Activated CD4-positive, alpha-beta T cell treated with anti-CD3 and anti-CD28 coated beads for 36 hours (primary cell): Measurements from ENCODE around the gene GTF2A1. TPM values are rescaled to one million over a fixed set of nuclear protein-coding genes. Genes with fewer than 3 reads are reported as not detected.
"Not testable (repeated sequence)": the region's sequence is repeated elsewhere in the genome, so short reads cannot be mapped to it uniquely, and the experiment has no call there.

Source experiments
- ATAC-seq: fragments of 200-7000 bp; cut with Tn5 transposase; one replicate; pipeline ENCODE4 v1.10.0; 2021; ENCODE audit warnings: mild to moderate bottlenecking, moderate library complexity
- CTCF ChIA-PET: fragments of 350-600 bp; sonication (Branson Sonifier 250); formaldehyde crosslinking; loops from one replicate; lab custom pipeline; 2021; ENCODE audit warnings: antibody characterized with exemption; lab: Charles Lee
- POLR2A ChIA-PET: fragments of 350-600 bp; sonication (Branson Sonifier 250); formaldehyde crosslinking; loops from one replicate; lab custom pipeline; 2021; ENCODE audit warnings: antibody characterized with exemption, inconsistent platforms; lab: Charles Lee
- DNase-seq: peaks from one replicate; pipeline ENCODE4 v3.0.0-alpha.2; 2020
- H3K27ac Mint-ChIP-seq: one replicate; pipeline ENCODE4 v1.8.0; 2021; ENCODE audit warnings: mixed read lengths
- H3K27me3 Mint-ChIP-seq: one replicate; pipeline ENCODE4 v1.8.0; 2021; ENCODE audit warnings: mixed read lengths
- H3K36me3 Mint-ChIP-seq: one replicate; pipeline ENCODE4 v1.8.0; 2021; ENCODE audit warnings: low read depth, mixed read lengths
- H3K4me1 Mint-ChIP-seq: one replicate; pipeline ENCODE4 v1.8.0; 2021; ENCODE audit warnings: mixed read lengths
- H3K4me3 Mint-ChIP-seq: one replicate; pipeline ENCODE4 v1.8.0; 2021; ENCODE audit warnings: mild to moderate bottlenecking, moderate library complexity, mixed read lengths
- H3K9me3 Mint-ChIP-seq: one replicate; pipeline ENCODE4 v1.8.0; 2021; ENCODE audit warnings: low read depth, mixed read lengths
- intact Hi-C, 2 experiments: fragments of 100-400 bp; cut with DNase I in 1 of 2; cut with micrococcal nuclease in 1 of 2; formaldehyde crosslinking; loops; one replicate each; pipeline versions ENCODE4 v1.14.2 to v1.15.1; 2022 to 2024; cut with DNase I, micrococcal nuclease
- total RNA-seq, 2 experiments: library from RNA; stranded (reverse); gene quantifications; one replicate each; pipeline ENCODE4 v1.2.3, GENCODE V29; 2021

The GTF2A1 gene
- total RNA-seq, 2 experiments from 2014 or later = 40.3 to 57.8 TPM

- intact Hi-C loops = no loop called here
- ChIA-PET CTCF (interaction anchor here (0.7 kb wide), 1 partner anchor 70 kb away, joined by 3 read pairs; no protein-coding TSS in a partner anchor), POLR2A (interaction anchor here (0.6 kb wide), 1 partner anchor 866 kb away, joined by 7 read pairs; no protein-coding TSS in a partner anchor)
- DNase-seq = no peak
- no peak for ATAC-seq
- Mint-ChIP-seq H3K4me3 (no peak overlapping the region), H3K27me3 (no peaks in the 10 kb centered on the region), H3K4me1 (peaks cover 4% of the 10 kb centered on the region), H3K9me3 (no peaks in the 10 kb centered on the region), H3K36me3 (no peaks in the 10 kb centered on the region), H3K27ac (no peak overlapping the region)
Measured at GRCh38 chr14:81231540-81231939, 10.8 kb upstream of the GTF2A1 start.

- Mint-ChIP-seq H3K36me3 (peaks cover 5% of the 10 kb centered on the region), H3K27ac (no peak overlapping the region), H3K4me1 (peaks cover 9% of the 10 kb centered on the region), H3K4me3 (no peak overlapping the region), H3K27me3 (no peaks in the 10 kb centered on the region), H3K9me3 (no peaks in the 10 kb centered on the region)
- intact Hi-C loops = no loop called here
- ChIA-PET CTCF (interaction anchor here (0.9 kb wide), 2 partner anchors 45 to 241 kb away, joined by 3 to 4 read pairs; no protein-coding TSS in a partner anchor), POLR2A (interaction anchor here (0.7 kb wide), 1 partner anchor 306 kb away, joined by 3 read pairs; no protein-coding TSS in a partner anchor)
- ATAC-seq (no peak), DNase-seq (no peak)
Measured at GRCh38 chr14:81224222-81224621, 3.5 kb upstream of the GTF2A1 start.

- H3K27me3 Mint-ChIP-seq, H3K36me3 Mint-ChIP-seq, ATAC-seq, DNase-seq, intact Hi-C loops, H3K4me3 Mint-ChIP-seq, H3K27ac Mint-ChIP-seq, H3K9me3 Mint-ChIP-seq: not testable (repeated sequence)
- ChIA-PET CTCF (interaction anchor here (0.9 kb wide), 2 partner anchors 45 to 241 kb away, joined by 3 to 4 read pairs; no protein-coding TSS in a partner anchor), POLR2A (interaction anchor here (0.7 kb wide), 1 partner anchor 307 kb away, joined by 3 read pairs; no protein-coding TSS in a partner anchor)
- peaks cover 11% of the 10 kb centered on the region for H3K4me1 Mint-ChIP-seq
Measured at GRCh38 chr14:81223788-81224187, 3.0 kb upstream of the GTF2A1 start.

DNA sequence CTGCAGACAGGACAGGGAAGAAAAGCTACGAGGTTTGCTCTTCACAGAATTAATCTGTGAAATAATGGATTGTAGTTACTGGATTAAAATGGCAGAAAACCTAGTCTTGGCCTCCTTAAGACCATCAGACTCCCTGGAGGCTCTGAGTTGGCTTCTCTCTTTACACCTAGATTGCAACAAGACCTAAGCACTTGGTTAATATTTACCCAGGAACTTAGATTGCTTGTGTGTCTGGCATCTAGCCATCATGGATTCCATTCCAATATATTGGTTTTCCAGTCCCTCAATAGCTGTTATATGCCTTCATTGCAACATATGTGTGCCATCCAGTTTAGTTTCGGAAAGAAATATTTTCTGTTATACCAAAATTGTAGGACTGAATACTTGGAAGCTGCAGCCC, 1.9 kb upstream of the GTF2A1 start:
- H3K4me3 Mint-ChIP-seq = no peak overlapping the region
- no peaks in the 10 kb centered on the region for H3K27me3 Mint-ChIP-seq
- H3K36me3 Mint-ChIP-seq = peaks cover 12% of the 10 kb centered on the region
- no peak for DNase-seq
- H3K4me1 Mint-ChIP-seq = peaks cover 17% of the 10 kb centered on the region
- no peak overlapping the region for H3K27ac Mint-ChIP-seq
- no peaks in the 10 kb centered on the region for H3K9me3 Mint-ChIP-seq
- ChIA-PET CTCF (interaction anchor here (0.8 kb wide), 1 partner anchor 242 kb away, joined by 3 read pairs; no protein-coding TSS in a partner anchor), POLR2A (no interaction called here)
- ATAC-seq = no peak
- intact Hi-C loops = no loop called here

- DNase-seq = no peak
- Mint-ChIP-seq H3K4me1 (peaks cover 22% of the 10 kb centered on the region), H3K4me3 (peak overlapping the region; percentile 87), H3K27ac (peak overlapping the region; percentile 97), H3K36me3 (peaks cover 12% of the 10 kb centered on the region), H3K9me3 (no peaks in the 10 kb centered on the region), H3K27me3 (no peaks in the 10 kb centered on the region)
- POLR2A ChIA-PET = no interaction called here
- CTCF ChIA-PET = no interaction called here
- intact Hi-C loops = no loop called here
- ATAC-seq = no peak
Measured at GRCh38 chr14:81222126-81222525, 1.4 kb upstream of the GTF2A1 start.

DNA sequence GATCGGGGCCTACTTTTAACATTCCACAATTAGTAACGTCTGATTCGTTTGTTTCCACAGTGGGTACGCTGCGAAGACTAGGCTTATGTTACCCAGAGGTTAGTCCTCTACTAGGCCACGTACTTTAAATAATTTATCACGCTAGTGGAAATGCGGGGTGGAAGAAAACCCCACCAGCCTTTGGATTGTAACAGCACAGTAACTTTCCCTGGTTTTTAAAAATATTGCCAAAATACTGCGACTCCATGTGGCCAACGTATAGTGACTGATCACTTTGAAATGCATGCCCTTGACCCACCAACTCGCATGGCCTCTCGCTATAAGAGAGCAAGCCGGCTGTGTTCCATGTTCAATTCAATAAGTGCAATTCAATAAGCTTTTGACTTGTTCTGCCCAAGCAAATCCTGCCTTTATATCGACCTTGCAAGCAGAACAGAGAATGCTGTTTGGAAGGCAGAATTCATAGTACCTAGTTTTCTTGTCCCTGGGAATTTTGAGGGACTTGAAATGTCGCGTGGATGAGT, 882 bp upstream of the GTF2A1 start:
- Mint-ChIP-seq H3K4me3 (peak overlapping the region; percentile 87), H3K9me3 (no peaks in the 10 kb centered on the region), H3K36me3 (peaks cover 15% of the 10 kb centered on the region), H3K27ac (peak overlapping the region; percentile 97), H3K4me1 (peaks cover 26% of the 10 kb centered on the region), H3K27me3 (no peaks in the 10 kb centered on the region)
- ATAC-seq (no peak), DNase-seq (no peak)
- CTCF ChIA-PET = interaction anchor here (0.6 to 1.5 kb wide), 4 partner anchors 52 to 311 kb away, joined by 3 to 5 read pairs (median 4); no protein-coding TSS in a partner anchor
- POLR2A ChIA-PET = interaction anchor here (0.6 to 1.2 kb wide), 6 partner anchors 52 to 312 kb away, joined by 3 to 9 read pairs (median 4); partner anchors contain the start of gene SEL1L
- intact Hi-C loops = loop anchor here (1.0 to 2.0 kb wide), 6 partner anchors 216 to 635 kb away; partner anchors contain the start of genes SEL1L (in 2 of the 2) and CEP128 (in 1 of the 2)

DNA sequence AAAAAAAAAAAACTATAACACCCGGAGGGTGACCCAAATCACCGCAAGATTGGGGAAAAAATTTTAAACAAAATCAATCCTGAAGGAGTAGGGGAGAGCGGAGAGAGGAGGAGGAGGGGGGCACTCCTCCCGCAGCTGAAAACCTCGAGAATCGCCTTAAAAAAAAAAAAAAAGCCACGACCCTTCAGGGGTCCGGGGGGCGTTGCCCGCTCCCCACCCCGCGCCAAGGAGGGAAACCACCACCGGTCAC, 254 bp downstream of the GTF2A1 start:
- no peak for DNase-seq
- H3K4me1 Mint-ChIP-seq = peaks cover 30% of the 10 kb centered on the region
- peaks cover 24% of the 10 kb centered on the region for H3K36me3 Mint-ChIP-seq
- ChIA-PET CTCF (interaction anchor here (1.5 kb wide), 1 partner anchor 51 kb away, joined by 5 read pairs; no protein-coding TSS in a partner anchor), POLR2A (interaction anchor here (0.6 to 1.2 kb wide), 7 partner anchors 34 to 313 kb away, joined by 4 to 10 read pairs (median 6); partner anchors contain the start of gene SEL1L)
- no peaks in the 10 kb centered on the region for H3K9me3 Mint-ChIP-seq
- H3K27ac Mint-ChIP-seq = peak overlapping the region; percentile 97
- H3K4me3 Mint-ChIP-seq = peak overlapping the region; percentile 87
- ATAC-seq = no peak
- no peaks in the 10 kb centered on the region for H3K27me3 Mint-ChIP-seq
- intact Hi-C loops = loop anchor here (2.0 kb wide), 3 partner anchors 250 to 634 kb away; no protein-coding TSS in a partner anchor

GRCh38 chr14:81219759-81220579, 790 bp downstream of the GTF2A1 start:
- intact Hi-C loops = loop anchor here (1.0 to 5.0 kb wide), 11 partner anchors 19 to 633 kb away; partner anchors contain the start of genes CEP128 (in 1 of the 2) and TSHR (in 1 of the 2)
- Mint-ChIP-seq H3K9me3 (no peaks in the 10 kb centered on the region), H3K36me3 (peaks cover 29% of the 10 kb centered on the region), H3K27ac (peak overlapping the region; percentile 100), H3K4me3 (peak overlapping the region; percentile 99), H3K4me1 (peaks cover 33% of the 10 kb centered on the region), H3K27me3 (no peaks in the 10 kb centered on the region)
- ChIA-PET CTCF (interaction anchor here (0.6 to 1.5 kb wide), 6 partner anchors 50 to 243 kb away, joined by 3 to 7 read pairs (median 4); no protein-coding TSS in a partner anchor), POLR2A (interaction anchor here (0.9 to 1.0 kb wide), 3 partner anchors 9 to 314 kb away, joined by 3 to 5 read pairs (median 4); partner anchors contain the start of gene SEL1L)
- no peak for ATAC-seq
- peak; percentile 58 for DNase-seq

DNA sequence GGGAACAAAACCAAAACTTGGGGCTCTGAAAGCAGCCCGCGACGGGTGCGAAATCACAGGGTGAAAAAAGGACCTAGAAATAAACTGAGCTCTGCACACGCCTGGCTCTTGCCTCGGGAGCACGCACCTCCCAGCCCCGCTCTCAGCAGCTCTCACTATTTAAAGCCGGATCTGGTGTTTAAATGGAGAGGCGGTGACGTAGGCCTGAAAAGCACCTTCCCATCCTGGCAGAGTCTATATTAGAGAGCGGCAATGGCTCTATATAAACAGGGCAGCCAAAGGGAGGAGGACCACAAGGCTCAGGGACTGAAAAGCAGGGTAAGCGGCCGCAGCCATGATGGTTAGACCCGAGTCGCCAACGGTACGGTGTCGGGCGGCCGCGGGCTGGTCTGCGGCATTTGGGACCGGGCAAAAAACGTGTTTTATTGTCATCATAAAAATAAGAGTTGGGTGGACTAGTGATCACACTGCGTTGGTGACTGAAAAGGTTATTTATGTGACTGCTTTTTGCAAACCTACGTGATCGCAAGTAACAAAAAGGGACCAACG, 1.5 kb downstream of the GTF2A1 start:
- intact Hi-C loops = loop anchor here (1.0 to 5.0 kb wide), 8 partner anchors 18 to 277 kb away; partner anchors contain the start of genes CEP128 (in 1 of the 2) and TSHR (in 1 of the 2)
- ChIA-PET POLR2A (interaction anchor here (0.8 to 1.1 kb wide), 6 partner anchors 9 to 315 kb away, joined by 3 to 5 read pairs (median 4); partner anchors contain the start of genes CEP128 and SEL1L), CTCF (interaction anchor here (0.6 to 1.4 kb wide), 6 partner anchors 49 to 244 kb away, joined by 3 to 7 read pairs (median 3); no protein-coding TSS in a partner anchor)
- H3K4me3 Mint-ChIP-seq = peak overlapping the region; percentile 99
- peak; percentile 89 for DNase-seq
- H3K36me3 Mint-ChIP-seq = peaks cover 31% of the 10 kb centered on the region
- H3K9me3 Mint-ChIP-seq = no peaks in the 10 kb centered on the region
- H3K4me1 Mint-ChIP-seq = peaks cover 35% of the 10 kb centered on the region
- no peaks in the 10 kb centered on the region for H3K27me3 Mint-ChIP-seq
- H3K27ac Mint-ChIP-seq = peak overlapping the region; percentile 100
- ATAC-seq = peak; percentile 70

GRCh38 chr14:81211844-81212243, 8.9 kb downstream of the GTF2A1 start:
- peaks cover 51% of the 10 kb centered on the region for H3K36me3 Mint-ChIP-seq
- H3K9me3 Mint-ChIP-seq = no peaks in the 10 kb centered on the region
- H3K27ac Mint-ChIP-seq = no peak overlapping the region
- DNase-seq (peak; percentile 45), ATAC-seq (peak; percentile 69)
- ChIA-PET POLR2A (no interaction called here), CTCF (interaction anchor here (0.6 to 1.7 kb wide), 5 partner anchors 10 to 322 kb away, joined by 3 to 4 read pairs (median 3); partner anchors contain the start of gene SEL1L)
- H3K4me1 Mint-ChIP-seq = peaks cover 42% of the 10 kb centered on the region
- no peaks in the 10 kb centered on the region for H3K27me3 Mint-ChIP-seq
- H3K4me3 Mint-ChIP-seq = no peak overlapping the region
- intact Hi-C loops = loop anchor here in 1 of 2 experiments (2.0 to 5.0 kb wide), 2 partner anchors 215 to 255 kb away; partner anchors contain the start of gene TSHR
